Osteocyte (in vitro differentiated cells): ENCODE results near the gene TRIO. TPM values are rescaled to one million over a fixed set of nuclear protein-coding genes. Genes with fewer than 3 reads are reported as not detected.

Experiments used
- DNase-seq: peaks from one replicate; pipeline ENCODE4 v3.0.0; 2021; ENCODE audit warnings: mixed read lengths; ENCODE audit not compliant: unreplicated experiment; ENCODE audit errors: extremely low spot score
- H3K27ac Mint-ChIP-seq: one replicate; pipeline ENCODE4 v1.8.0; 2021; ENCODE audit warnings: mild to moderate bottlenecking, mixed read lengths; ENCODE audit not compliant: unreplicated experiment
- H3K27me3 Mint-ChIP-seq: one replicate; pipeline ENCODE4 v1.8.0; 2021; ENCODE audit warnings: mixed read lengths; ENCODE audit not compliant: unreplicated experiment
- H3K36me3 Mint-ChIP-seq: one replicate; pipeline ENCODE4 v1.8.0; 2021; ENCODE audit warnings: mixed read lengths; ENCODE audit not compliant: unreplicated experiment
- H3K4me1 Mint-ChIP-seq: one replicate; pipeline ENCODE4 v1.8.0; 2021; ENCODE audit warnings: mixed read lengths; ENCODE audit not compliant: unreplicated experiment
- H3K4me3 Mint-ChIP-seq: one replicate; pipeline ENCODE4 v1.8.0; 2021; ENCODE audit warnings: mild to moderate bottlenecking, moderate library complexity, mixed read lengths; ENCODE audit not compliant: unreplicated experiment
- H3K9me3 Mint-ChIP-seq: one replicate; pipeline ENCODE4 v1.8.0; 2021; ENCODE audit warnings: mixed read lengths; ENCODE audit not compliant: unreplicated experiment
- total RNA-seq: library from RNA; stranded (reverse); gene quantifications from 2 replicates; pipeline ENCODE4 v1.2.1, GENCODE V29; 2021
- TF ChIP-seq, protein P1 (sequence below): fragments of 200-600 bp; sonication (generic); IDR thresholded peaks from 2 replicates; pipeline ENCODE4 v1.5.0; 2021; ENCODE audit warnings: antibody characterized with exemption, mild to moderate bottlenecking, moderate library complexity

TRIO gene
- total RNA-seq, 1 donor from 2014 or later = 336 TPM

DNA sequence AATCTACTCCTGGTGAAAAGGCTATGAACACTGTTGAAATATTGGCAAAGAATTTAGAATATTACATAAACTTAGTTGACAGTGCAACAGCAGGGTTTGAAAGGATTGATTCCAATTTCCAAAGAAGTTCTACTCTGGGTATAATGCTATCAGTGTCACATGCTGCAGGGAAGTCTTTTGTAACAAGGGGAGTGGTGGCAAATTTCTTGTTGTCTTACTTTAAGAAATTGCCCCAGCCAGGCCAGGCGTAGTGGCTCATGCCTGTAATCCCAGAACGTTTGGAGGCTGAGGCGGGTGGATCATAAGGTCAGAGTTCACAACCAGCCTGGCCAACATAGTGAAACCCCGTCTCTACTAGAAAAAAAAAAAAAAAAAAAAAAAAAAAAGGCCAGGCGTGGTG lies 352.2 kb downstream of the TRIO start:
- H3K36me3 Mint-ChIP-seq = peaks cover 70% of the 10 kb centered on the region
- no peaks in the 10 kb centered on the region for H3K27me3 Mint-ChIP-seq
- no peak overlapping the region for H3K4me3 Mint-ChIP-seq
- DNase-seq = no peak
- H3K9me3 Mint-ChIP-seq = no peaks in the 10 kb centered on the region
- no peak overlapping the region for H3K27ac Mint-ChIP-seq
- TF ChIP-seq, protein P1, sequence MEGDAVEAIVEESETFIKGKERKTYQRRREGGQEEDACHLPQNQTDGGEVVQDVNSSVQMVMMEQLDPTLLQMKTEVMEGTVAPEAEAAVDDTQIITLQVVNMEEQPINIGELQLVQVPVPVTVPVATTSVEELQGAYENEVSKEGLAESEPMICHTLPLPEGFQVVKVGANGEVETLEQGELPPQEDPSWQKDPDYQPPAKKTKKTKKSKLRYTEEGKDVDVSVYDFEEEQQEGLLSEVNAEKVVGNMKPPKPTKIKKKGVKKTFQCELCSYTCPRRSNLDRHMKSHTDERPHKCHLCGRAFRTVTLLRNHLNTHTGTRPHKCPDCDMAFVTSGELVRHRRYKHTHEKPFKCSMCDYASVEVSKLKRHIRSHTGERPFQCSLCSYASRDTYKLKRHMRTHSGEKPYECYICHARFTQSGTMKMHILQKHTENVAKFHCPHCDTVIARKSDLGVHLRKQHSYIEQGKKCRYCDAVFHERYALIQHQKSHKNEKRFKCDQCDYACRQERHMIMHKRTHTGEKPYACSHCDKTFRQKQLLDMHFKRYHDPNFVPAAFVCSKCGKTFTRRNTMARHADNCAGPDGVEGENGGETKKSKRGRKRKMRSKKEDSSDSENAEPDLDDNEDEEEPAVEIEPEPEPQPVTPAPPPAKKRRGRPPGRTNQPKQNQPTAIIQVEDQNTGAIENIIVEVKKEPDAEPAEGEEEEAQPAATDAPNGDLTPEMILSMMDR = no peak
- peaks cover 1% of the 10 kb centered on the region for H3K4me1 Mint-ChIP-seq

DNA sequence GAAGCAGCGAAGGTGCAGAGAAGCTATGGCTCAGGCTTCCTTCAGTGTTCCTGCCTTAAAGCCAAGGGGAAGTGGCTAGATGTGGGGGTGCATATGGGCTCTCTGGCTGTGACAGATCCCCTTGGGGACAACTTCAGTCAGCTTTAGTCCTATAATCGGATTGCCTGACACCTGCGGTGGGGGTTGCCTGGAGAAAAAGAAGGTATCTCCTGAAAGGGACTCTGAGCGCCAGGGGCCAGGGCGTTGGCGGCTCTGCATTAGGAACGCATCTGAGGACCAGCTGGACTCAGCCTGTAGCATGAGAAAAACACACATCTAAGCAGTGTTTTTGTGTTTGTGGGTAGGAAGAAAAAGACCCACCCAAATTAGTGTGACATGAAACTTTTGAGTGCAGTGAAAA lies 354.2 kb downstream of the TRIO start:
- no peaks in the 10 kb centered on the region for H3K9me3 Mint-ChIP-seq
- peaks cover 65% of the 10 kb centered on the region for H3K36me3 Mint-ChIP-seq
- H3K27ac Mint-ChIP-seq = no peak overlapping the region
- H3K27me3 Mint-ChIP-seq = no peaks in the 10 kb centered on the region
- no peak overlapping the region for H3K4me3 Mint-ChIP-seq
- H3K4me1 Mint-ChIP-seq = no peaks in the 10 kb centered on the region
- TF ChIP-seq, protein P1 = no peak
- DNase-seq = no peak

DNA sequence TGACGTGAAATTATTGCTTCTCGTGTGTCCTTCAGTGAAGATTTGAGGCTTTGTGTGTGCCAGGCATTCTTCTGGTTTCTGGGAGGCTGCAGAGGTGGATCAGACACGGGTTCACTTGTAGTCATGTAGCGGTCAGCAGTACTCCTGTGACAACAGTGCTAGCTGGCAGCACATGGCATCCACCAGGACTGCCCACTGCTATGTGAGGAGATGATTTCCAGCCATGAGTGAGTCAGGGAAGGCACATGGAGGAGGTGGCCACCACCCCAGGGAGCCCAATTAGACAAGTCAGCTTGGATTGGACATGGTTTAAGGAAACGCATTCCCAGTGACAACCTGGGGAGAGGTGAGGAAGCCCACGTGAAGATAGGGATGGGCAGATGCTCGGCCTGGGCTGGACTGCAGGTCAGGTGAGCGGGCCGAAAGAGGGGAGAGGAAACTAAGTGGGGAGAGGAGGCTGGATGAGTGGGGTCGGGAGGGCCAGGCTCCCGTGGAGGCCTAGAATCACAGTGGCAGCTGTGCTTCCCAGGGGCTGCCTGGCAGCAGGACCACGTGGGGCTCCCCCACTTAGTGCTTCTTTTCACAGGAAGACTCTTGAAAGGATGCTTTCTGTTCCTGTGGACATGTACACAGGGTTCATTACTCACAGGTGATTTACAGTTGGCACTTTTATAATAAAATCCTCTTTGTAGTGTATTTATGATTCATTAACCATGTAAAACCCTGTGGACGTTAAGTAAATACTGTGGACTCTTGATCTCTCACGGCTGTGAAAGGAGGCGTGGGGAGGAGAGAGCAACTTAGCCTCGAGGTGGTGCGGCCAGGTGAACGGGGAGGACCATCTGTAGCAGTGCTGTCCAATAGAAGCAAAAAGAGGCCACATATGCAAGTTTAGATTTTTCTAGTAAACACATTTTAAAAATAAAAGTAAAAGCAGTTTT lies 358.5 kb downstream of the TRIO start:
- Mint-ChIP-seq H3K36me3 (peaks cover 47% of the 10 kb centered on the region), H3K4me3 (no peak overlapping the region), H3K27ac (no peak overlapping the region), H3K27me3 (no peaks in the 10 kb centered on the region), H3K4me1 (no peaks in the 10 kb centered on the region), H3K9me3 (no peaks in the 10 kb centered on the region)
- TF ChIP-seq, protein P1 = no peak
- no peak for DNase-seq

DNA sequence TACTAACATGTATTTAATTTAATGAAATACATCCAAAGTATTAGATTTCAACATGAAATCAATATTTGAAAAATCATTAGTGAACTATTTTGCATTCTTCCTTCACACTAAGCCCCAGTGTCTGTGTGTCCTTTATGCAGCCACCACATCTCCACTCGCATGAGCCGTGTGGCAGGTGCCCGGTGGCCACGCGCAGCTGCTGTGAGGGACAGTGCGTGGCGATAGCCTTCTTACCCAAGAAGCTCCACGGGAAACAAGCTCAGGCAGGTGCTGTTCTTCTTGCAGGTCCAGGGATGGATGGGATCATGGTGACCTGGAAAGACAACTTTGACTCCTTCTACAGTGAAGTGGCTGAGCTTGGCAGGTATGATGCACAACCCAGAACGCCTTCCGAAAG lies 359.1 kb downstream of the TRIO start:
- no peaks in the 10 kb centered on the region for H3K27me3 Mint-ChIP-seq
- no peaks in the 10 kb centered on the region for H3K4me1 Mint-ChIP-seq
- TF ChIP-seq, protein P1 = no peak
- no peak for DNase-seq
- H3K36me3 Mint-ChIP-seq = peaks cover 48% of the 10 kb centered on the region
- no peak overlapping the region for H3K27ac Mint-ChIP-seq
- H3K9me3 Mint-ChIP-seq = no peaks in the 10 kb centered on the region
- no peak overlapping the region for H3K4me3 Mint-ChIP-seq

DNA sequence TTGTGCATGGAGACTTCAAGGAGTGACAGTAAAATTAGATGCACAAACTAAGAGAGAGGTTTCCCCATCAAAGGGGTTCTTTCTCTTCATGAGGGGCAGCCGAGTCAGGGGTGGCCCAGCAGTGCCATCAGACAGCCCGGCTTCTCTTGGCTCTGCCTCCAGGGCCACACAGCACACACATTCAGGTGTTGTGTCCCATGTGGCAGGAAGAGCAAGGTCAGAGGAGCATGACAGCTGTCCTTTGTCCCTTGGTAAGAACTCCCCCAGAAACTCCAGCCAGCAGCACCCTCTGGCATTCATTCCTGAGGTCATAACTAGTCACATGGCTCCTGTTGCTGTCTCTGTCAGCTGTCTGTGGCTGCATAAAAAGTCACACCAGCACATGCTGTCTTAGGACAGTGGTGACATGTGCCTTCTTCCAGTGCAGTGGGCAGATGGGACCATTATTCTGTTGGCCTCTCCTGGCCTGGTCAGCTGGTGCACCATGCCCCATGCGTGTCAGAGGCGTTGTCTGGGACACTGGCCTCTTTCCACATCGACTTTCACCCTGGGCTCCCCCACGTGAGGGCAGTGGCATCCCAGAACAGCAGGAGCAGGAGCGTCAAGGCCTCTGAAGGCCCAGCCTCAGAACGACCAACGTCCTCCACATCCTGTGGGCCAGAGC lies 360.0 kb downstream of the TRIO start:
- Mint-ChIP-seq H3K4me1 (no peaks in the 10 kb centered on the region), H3K4me3 (no peak overlapping the region), H3K27ac (no peak overlapping the region), H3K27me3 (no peaks in the 10 kb centered on the region), H3K9me3 (no peaks in the 10 kb centered on the region), H3K36me3 (peaks cover 49% of the 10 kb centered on the region)
- no peak for DNase-seq
- TF ChIP-seq, protein P1 = no peak
